Amniotic epithelial cell (primary cell): ENCODE measurements around the gene RREB1.

Source experiments
- DNase-seq: peaks from one replicate; pipeline ENCODE4 v3.0.0-alpha.2; 2010; ENCODE audit warnings: low read depth

Gene RREB1

GRCh38 chr6:7194657-7195056 lies 86.9 kb downstream of the RREB1 start:
- DNase-seq: no peak

GRCh38 chr6:7195339-7196018 lies 87.7 kb downstream of the RREB1 start:
- no peak for DNase-seq

GRCh38 chr6:7196019-7196402 lies 88.2 kb downstream of the RREB1 start:
- DNase-seq: no peak

- DNase-seq: no peak
These were observed 89.0 kb downstream of the RREB1 start for GRCh38 chr6:7196685-7197283.

- DNase-seq: no peak
These were observed 90.0 kb downstream of the RREB1 start for GRCh38 chr6:7197747-7198146.

- DNase-seq: no peak
These were observed 91.4 kb downstream of the RREB1 start for GRCh38 chr6:7198833-7199800.

GRCh38 chr6:7200598-7201443 lies 93.1 kb downstream of the RREB1 start:
- DNase-seq: no peak

- no peak for DNase-seq
These were observed 93.6 kb downstream of the RREB1 start for GRCh38 chr6:7201444-7201731.

- DNase-seq: no peak
These were observed 94.2 kb downstream of the RREB1 start for GRCh38 chr6:7201732-7202541.

- no peak for DNase-seq
These were observed 95.2 kb downstream of the RREB1 start for GRCh38 chr6:7202950-7203349.

GRCh38 chr6:7203939-7204338 lies 96.2 kb downstream of the RREB1 start:
- no peak for DNase-seq

- peak; percentile 38 for DNase-seq
These were observed 97.0 kb downstream of the RREB1 start for GRCh38 chr6:7204726-7205125.

GRCh38 chr6:7207720-7208119 lies 100.0 kb downstream of the RREB1 start:
- DNase-seq: no peak

- DNase-seq: no peak
These were observed 105.7 kb downstream of the RREB1 start for GRCh38 chr6:7213416-7213815.

GRCh38 chr6:7214468-7214867 lies 106.7 kb downstream of the RREB1 start:
- no peak for DNase-seq

GRCh38 chr6:7215131-7215530 lies 107.4 kb downstream of the RREB1 start:
- DNase-seq: no peak

- no peak for DNase-seq
These were observed 108.1 kb downstream of the RREB1 start for GRCh38 chr6:7215798-7216231.

GRCh38 chr6:7216941-7217621 lies 109.3 kb downstream of the RREB1 start:
- no peak for DNase-seq

- DNase-seq: peak; percentile 39
These were observed 110.7 kb downstream of the RREB1 start for GRCh38 chr6:7218406-7218988.

GRCh38 chr6:7219310-7219709 lies 111.5 kb downstream of the RREB1 start:
- DNase-seq: no peak
